AML-193 (cell line): Measurements from ENCODE around the gene DLX1.

Experiments
- DNase-seq, 2 experiments: peaks; one replicate each; lab custom pipeline; 2025; lab: John Stamatoyannopoulos, UW

The DLX1 gene

GRCh38 chr2:172087207-172087779, 2.0 kb downstream of the DLX1 start:
- no peak for DNase-seq

GRCh38 chr2:172087780-172088244, 2.5 kb downstream of the DLX1 start:
- DNase-seq: no peak

GRCh38 chr2:172088245-172089004, 3.1 kb downstream of the DLX1 start:
- no peak for DNase-seq

- no peak for DNase-seq
Observed at GRCh38 chr2:172089005-172089504, 3.7 kb downstream of the DLX1 start.

- DNase-seq: no peak
Observed at GRCh38 chr2:172089633-172090032, 4.3 kb downstream of the DLX1 start.

- DNase-seq: no peak
Observed at GRCh38 chr2:172090044-172090961, 5.0 kb downstream of the DLX1 start.

- no peak for DNase-seq
Observed at GRCh38 chr2:172091000-172091641, 5.8 kb downstream of the DLX1 start.

- DNase-seq: no peak
Observed at GRCh38 chr2:172091761-172092566, 6.7 kb downstream of the DLX1 start.

GRCh38 chr2:172092716-172093415, 7.6 kb downstream of the DLX1 start:
- DNase-seq: no peak

- DNase-seq: peak in 1 of 2 experiments; percentile 32
Observed at GRCh38 chr2:172093416-172094293, 8.3 kb downstream of the DLX1 start.

- DNase-seq: no peak
Observed at GRCh38 chr2:172094294-172095145, 9.2 kb downstream of the DLX1 start.

GRCh38 chr2:172095146-172095904, 10.0 kb downstream of the DLX1 start:
- peak; percentile 32 to 36 for DNase-seq

GRCh38 chr2:172095905-172096625, 10.8 kb downstream of the DLX1 start:
- no peak for DNase-seq

GRCh38 chr2:172096626-172097547, 11.6 kb downstream of the DLX1 start:
- no peak for DNase-seq

- no peak for DNase-seq
Observed at GRCh38 chr2:172097557-172098131, 12.3 kb downstream of the DLX1 start.

GRCh38 chr2:172098287-172098649, 13.0 kb downstream of the DLX1 start:
- no peak for DNase-seq
